Vagina (tissue), 2 donors: ENCODE measurements around the gene PSMG2. TPM values are rescaled to one million over a fixed set of nuclear protein-coding genes. Genes with fewer than 3 reads are reported as not detected.

ENCODE experiments used
- DNase-seq, 2 donors: peaks; one replicate each; pipeline ENCODE4 v3.0.0-alpha.2; 2017; ENCODE audit errors: extremely low spot score in 2 of 2
- H3K27ac ChIP-seq: fragments of 200-600 bp; sonication (generic); one replicate; pipeline ENCODE4 v1.5.1; 2019
- H3K27me3 ChIP-seq: fragments of 200-600 bp; sonication (generic); one replicate; pipeline ENCODE4 v1.5.1; 2019
- H3K36me3 ChIP-seq, 2 donors: fragments of 200-600 bp; sonication (generic); one replicate each; pipeline ENCODE4 v1.5.1; 2017 to 2019
- H3K4me1 ChIP-seq: fragments of 200-600 bp; sonication (generic); one replicate; pipeline ENCODE4 v1.5.1; 2019
- H3K4me3 ChIP-seq, 2 donors: fragments of 200-600 bp; sonication (generic); 1 replicate in 1 of 2; 2 replicates in 1 of 2; pipeline ENCODE4 v1.5.1; 2016 to 2019
- H3K9me3 ChIP-seq: fragments of 200-600 bp; sonication (generic); one replicate; pipeline ENCODE4 v1.5.1; 2019
- CTCF ChIP-seq, 3 experiments: fragments of 450-650 bp in 2 of 3; fragments of 200-600 bp in 1 of 3; sonication (generic) in 1 of 3; IDR thresholded peaks; one replicate each; pipeline ENCODE4 v1.5.1; 2017 to 2019; ENCODE audit warnings: antibody characterized with exemption in 3 of 3, mild to moderate bottlenecking in 2 of 3, moderate library complexity in 2 of 3
- POLR2A ChIP-seq, 2 donors: fragments of 450-650 bp; IDR thresholded peaks; one replicate each; pipeline ENCODE4 v1.6.1; 2017; ENCODE audit warnings: antibody characterized with exemption in 2 of 2, mild to moderate bottlenecking in 2 of 2, moderate library complexity in 2 of 2
- POLR2AphosphoS5 ChIP-seq, 2 donors: sonication (generic); formaldehyde crosslinking; IDR thresholded peaks; one replicate each; pipeline ENCODE4 v1.9.0; 2017; ENCODE audit warnings: antibody characterized with exemption in 2 of 2, mild to moderate bottlenecking in 2 of 2, low read depth in 1 of 2; ENCODE audit not compliant: insufficient read depth in 1 of 2
- intact Hi-C: fragments of 100-400 bp; cut with DNase I; formaldehyde crosslinking; loops from one replicate; pipeline ENCODE4 v1.15.1; 2023
- total RNA-seq: library from RNA; depleted of rRNA; stranded (reverse); fragments of >200 nt; gene quantifications from one replicate; pipeline ENCODE4 v1.2.3, GENCODE V29; 2016

The PSMG2 gene
- total RNA-seq, 1 donor from 2014 or later = 56.2 TPM

- no peaks in the 10 kb centered on the region for H3K36me3 ChIP-seq
- H3K27me3 ChIP-seq = no peaks in the 10 kb centered on the region
- DNase-seq = peak in 1 of 2 donors; percentile 43
- H3K4me1 ChIP-seq = no peaks in the 10 kb centered on the region
- no peak overlapping the region for H3K4me3 ChIP-seq
- intact Hi-C loops = no loop called here
- H3K9me3 ChIP-seq = no peaks in the 10 kb centered on the region
- no peak for TF ChIP-seq POLR2A (IDR thresholded peaks at IDR 0.05)
- TF ChIP-seq POLR2AphosphoS5 (IDR thresholded peaks at IDR 0.05; ENCODE audit: insufficient read depth in 1 of 2, low read depth in 1 of 2) = no peak
- TF ChIP-seq CTCF (IDR thresholded peaks at IDR 0.05) = no peak
- H3K27ac ChIP-seq = no peak overlapping the region
Observed at GRCh38 chr18:12768625-12769024, 65.8 kb downstream of the PSMG2 start.

DNA sequence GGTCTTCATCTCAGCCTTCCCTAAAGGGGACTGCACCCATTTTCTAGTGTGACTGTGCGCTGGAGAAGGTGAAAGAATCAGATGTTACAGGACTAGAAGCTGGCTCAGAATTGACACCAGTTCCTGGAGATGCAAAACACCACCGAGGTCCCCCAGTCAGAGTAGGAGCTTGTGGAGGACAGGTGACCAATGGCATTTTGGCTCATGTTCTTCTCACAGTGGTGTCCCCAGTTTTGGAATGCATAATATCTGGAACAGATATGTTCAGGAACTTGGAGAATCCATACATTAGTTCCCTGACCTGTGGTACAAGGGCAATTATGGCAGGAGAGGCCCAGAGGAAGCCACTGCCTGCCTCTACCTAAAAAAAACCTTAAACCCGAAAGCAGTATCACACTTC is 66.3 kb downstream of the PSMG2 start:
- intact Hi-C loops = no loop called here
- TF ChIP-seq CTCF (IDR thresholded peaks at IDR 0.05) = no peak
- TF ChIP-seq POLR2A (IDR thresholded peaks at IDR 0.05) = no peak
- TF ChIP-seq POLR2AphosphoS5 (IDR thresholded peaks at IDR 0.05; ENCODE audit: insufficient read depth in 1 of 2, low read depth in 1 of 2) = no peak
- Histone ChIP-seq H3K9me3 (no peaks in the 10 kb centered on the region), H3K36me3 (no peaks in the 10 kb centered on the region), H3K27me3 (no peaks in the 10 kb centered on the region), H3K4me3 (no peak overlapping the region), H3K27ac (no peak overlapping the region), H3K4me1 (no peaks in the 10 kb centered on the region)
- DNase-seq = peak in 1 of 2 donors; percentile 55

GRCh38 chr18:12769644-12770440 is 67.0 kb downstream of the PSMG2 start:
- DNase-seq = no peak
- H3K27ac ChIP-seq = no peak overlapping the region
- no peaks in the 10 kb centered on the region for H3K36me3 ChIP-seq
- no peaks in the 10 kb centered on the region for H3K4me1 ChIP-seq
- no peaks in the 10 kb centered on the region for H3K9me3 ChIP-seq
- H3K4me3 ChIP-seq = no peak overlapping the region
- no peaks in the 10 kb centered on the region for H3K27me3 ChIP-seq
- intact Hi-C loops = no loop called here
- no peak for TF ChIP-seq POLR2A (IDR thresholded peaks at IDR 0.05)
- TF ChIP-seq CTCF (IDR thresholded peaks at IDR 0.05) = no peak
- no peak for TF ChIP-seq POLR2AphosphoS5 (IDR thresholded peaks at IDR 0.05; ENCODE audit: insufficient read depth in 1 of 2, low read depth in 1 of 2)

GRCh38 chr18:12770469-12771219 is 67.8 kb downstream of the PSMG2 start:
- TF ChIP-seq CTCF (IDR thresholded peaks at IDR 0.05) = no peak
- TF ChIP-seq POLR2A (IDR thresholded peaks at IDR 0.05) = no peak
- TF ChIP-seq POLR2AphosphoS5 (IDR thresholded peaks at IDR 0.05; ENCODE audit: insufficient read depth in 1 of 2, low read depth in 1 of 2) = no peak
- H3K4me1 ChIP-seq = no peaks in the 10 kb centered on the region
- H3K27ac ChIP-seq = no peak overlapping the region
- no peak overlapping the region for H3K4me3 ChIP-seq
- H3K36me3 ChIP-seq = no peaks in the 10 kb centered on the region
- DNase-seq = no peak
- H3K27me3 ChIP-seq = no peaks in the 10 kb centered on the region
- intact Hi-C loops = no loop called here
- no peaks in the 10 kb centered on the region for H3K9me3 ChIP-seq

GRCh38 chr18:12772111-12772510 is 69.3 kb downstream of the PSMG2 start:
- DNase-seq = peak in 1 of 2 donors; percentile 25
- no peak overlapping the region for H3K4me3 ChIP-seq
- no peaks in the 10 kb centered on the region for H3K4me1 ChIP-seq
- H3K9me3 ChIP-seq = no peaks in the 10 kb centered on the region
- intact Hi-C loops = no loop called here
- no peak overlapping the region for H3K27ac ChIP-seq
- TF ChIP-seq POLR2A (IDR thresholded peaks at IDR 0.05) (no peak), CTCF (IDR thresholded peaks at IDR 0.05) (no peak)
- no peaks in the 10 kb centered on the region for H3K27me3 ChIP-seq
- H3K36me3 ChIP-seq = no peaks in the 10 kb centered on the region
